Diencephalon (tissue), 1 donor: Measurements from ENCODE around the gene TPR. TPM values are rescaled to one million over a fixed set of nuclear protein-coding genes. Genes with fewer than 3 reads are reported as not detected.

Experiments used
- total RNA-seq: library from RNA; depleted of rRNA; stranded (reverse); fragments of >200 nt; gene quantifications from one replicate; pipeline ENCODE4 v1.2.3, GENCODE V29; 2014

Gene TPR
- 88.3 TPM for total RNA-seq

DNA sequence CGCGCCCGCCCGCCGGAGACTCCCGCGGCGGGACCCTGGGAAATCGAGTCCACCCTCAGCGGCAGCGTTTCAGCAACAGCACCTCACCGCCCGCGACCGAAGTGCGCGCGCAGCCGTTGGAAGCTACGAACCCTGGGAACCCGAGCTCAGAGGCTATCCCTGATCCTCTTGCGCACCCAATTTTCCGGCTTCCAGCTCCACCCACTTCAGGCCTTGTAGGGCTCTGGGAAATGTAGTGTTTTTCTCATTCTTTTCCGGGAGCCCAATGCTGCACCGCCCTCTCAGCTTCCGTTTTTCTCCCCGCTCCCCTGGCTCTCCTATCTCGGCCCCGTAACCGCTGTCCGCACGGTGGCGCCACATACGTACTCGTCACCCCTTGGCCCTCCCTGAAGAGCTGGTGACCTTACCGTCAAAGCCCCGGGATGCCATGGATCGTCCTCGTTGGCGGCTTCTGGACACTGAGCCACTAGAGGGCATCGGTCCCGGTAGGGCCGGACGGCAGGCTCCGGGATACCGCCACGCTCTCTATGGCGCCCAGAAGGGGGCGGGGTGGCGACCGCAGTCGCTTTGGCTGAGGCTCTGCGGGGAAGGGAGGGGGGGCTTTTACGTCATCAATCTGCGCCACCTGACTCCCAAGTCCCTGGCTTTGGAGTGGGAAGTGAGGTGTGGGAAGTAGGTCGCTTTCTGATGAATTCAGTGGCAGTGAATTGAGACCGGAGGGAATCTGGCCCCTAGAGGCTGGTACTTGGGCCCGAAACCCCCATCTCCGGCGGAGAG lies at the start of gene TPR, which contains the start of gene ODR4:
TPR (minus strand) TSS at position 102 of the 777 bp plus-strand sequence. CDS start 225 bp downstream, outside the sequence.
ODR4 (plus strand) TSS at position 687 of the 777 bp plus-strand sequence. CDS start 3,948 bp downstream, outside the sequence.

DNA sequence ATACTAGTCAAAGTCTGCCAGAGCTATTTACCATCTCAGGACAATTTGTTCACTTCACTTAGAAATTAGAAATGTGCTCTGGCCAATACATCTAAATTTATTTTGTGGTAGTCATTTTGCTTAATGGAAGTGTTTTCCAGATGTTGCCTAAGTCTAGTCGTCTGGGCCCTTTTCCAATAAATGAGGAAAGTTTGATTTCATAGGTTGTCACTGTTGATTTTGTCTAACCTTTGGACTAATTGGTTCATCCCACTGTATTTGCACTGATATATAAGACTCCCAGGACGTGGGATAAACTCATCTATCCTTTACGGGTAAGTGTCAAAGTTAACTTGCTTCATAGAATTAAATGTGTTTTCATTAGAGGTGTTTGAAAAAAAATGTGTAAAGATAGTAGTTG lies 79.1 kb downstream of the TPR start, which contains the start of gene PRG4:
PRG4 (plus strand) TSS at position 300 of the 400 bp plus-strand sequence.

Other genes starting within 250 kb of the TPR start
- not detected for gene PRG4, start 79.0 kb downstream of the TPR start, total RNA-seq
- gene ODR4, start 585 bp upstream of the TPR start, total RNA-seq, result 52.1 TPM
- not detected for gene PDC, start 85.9 kb upstream of the TPR start, total RNA-seq